GM21515 (cell line): ENCODE measurements around the gene UPK3B.
"Not testable (repeated sequence)": the region's sequence is repeated elsewhere in the genome, so short reads cannot be mapped to it uniquely, and the experiment has no call there.

Experiments
- ATAC-seq: cut with Tn5 transposase; IDR thresholded peaks from one replicate; pipeline ENCODE4 v1.9.1; 2021; ENCODE audit not compliant: unreplicated experiment

The UPK3B gene

GRCh38 chr7:76512941-76513816, 2.8 kb downstream of the UPK3B start:
- ATAC-seq, result no peak

GRCh38 chr7:76513817-76514799, 3.8 kb downstream of the UPK3B start:
- ATAC-seq, result no peak

- no peak for ATAC-seq
These were observed 4.8 kb downstream of the UPK3B start for GRCh38 chr7:76514926-76515771.

GRCh38 chr7:76515999-76516443, 5.7 kb downstream of the UPK3B start:
- no peak for ATAC-seq

GRCh38 chr7:76516932-76517331, 6.6 kb downstream of the UPK3B start:
- not testable (repeated sequence) for ATAC-seq

- not testable (repeated sequence) for ATAC-seq
These were observed 15.8 kb downstream of the UPK3B start for GRCh38 chr7:76526183-76526582.

GRCh38 chr7:76531643-76532042, 21.3 kb downstream of the UPK3B start:
- ATAC-seq, result not testable (repeated sequence)

- ATAC-seq, result not testable (repeated sequence)
These were observed 32.8 kb downstream of the UPK3B start, which contains the start of gene SPDYE16 for GRCh38 chr7:76543197-76543596. Gene SPDYE16 (minus strand): TSS chr7:76543297. CDS start chr7:76541459, 1,838 bp downstream.

GRCh38 chr7:76549025-76549854, 38.9 kb downstream of the UPK3B start:
- ATAC-seq, result peak; percentile 99

GRCh38 chr7:76549855-76550248, 39.5 kb downstream of the UPK3B start:
- ATAC-seq, result not testable (repeated sequence)

GRCh38 chr7:76551992-76552391, 41.6 kb downstream of the UPK3B start:
- ATAC-seq, result not testable (repeated sequence)

- ATAC-seq, result not testable (repeated sequence)
These were observed 49.3 kb downstream of the UPK3B start for GRCh38 chr7:76559685-76560084.

- ATAC-seq, result not testable (repeated sequence)
These were observed 49.8 kb downstream of the UPK3B start for GRCh38 chr7:76560157-76560556.

GRCh38 chr7:76561342-76561741, 51.0 kb downstream of the UPK3B start:
- ATAC-seq, result not testable (repeated sequence)

- ATAC-seq, result not testable (repeated sequence)
These were observed 54.6 kb downstream of the UPK3B start for GRCh38 chr7:76565001-76565400.
